Thoracic aorta (tissue), 2 donors: ENCODE measurements around the gene C10orf53. TPM values are rescaled to one million over a fixed set of nuclear protein-coding genes. Genes with fewer than 3 reads are reported as not detected.

Source experiments
- ATAC-seq: fragments of 150-250 bp; one replicate; pipeline ENCODE4 v1.8.0; 2017; ENCODE audit warnings: low read depth; ENCODE audit not compliant: insufficient number of reproducible peaks, low FRiP score
- DNase-seq: peaks from one replicate; pipeline ENCODE4 v3.0.0-alpha.2; 2020; ENCODE audit warnings: low spot score
- H3K27ac ChIP-seq, 2 donors: fragments of 200-600 bp; sonication (generic); 1 replicate in 1 of 2; 2 replicates in 1 of 2; pipeline ENCODE4 v1.5.1; 2016; ENCODE audit warnings: mild to moderate bottlenecking in 2 of 2, moderate library complexity in 2 of 2
- H3K27me3 ChIP-seq: fragments of 200-600 bp; sonication (generic); replicated peaks from 2 replicates; pipeline ENCODE4 v1.6.0; 2016; ENCODE audit warnings: mild to moderate bottlenecking; ENCODE audit not compliant: insufficient read depth
- H3K36me3 ChIP-seq: fragments of 200-600 bp; sonication (generic); one replicate; pipeline ENCODE4 v1.5.1; 2016
- H3K4me1 ChIP-seq, 2 donors: fragments of 200-600 bp; sonication (generic); 1 replicate in 1 of 2; 2 replicates in 1 of 2; pipeline versions ENCODE4 v1.5.1 to v1.6.0; 2016; ENCODE audit warnings: low read depth in 2 of 2, mild to moderate bottlenecking in 1 of 2; ENCODE audit not compliant: control insufficient read depth in 1 of 2
- H3K4me3 ChIP-seq: fragments of 200-600 bp; sonication (generic); 2 replicates; pipeline ENCODE4 v1.5.1; 2016; ENCODE audit warnings: mild to moderate bottlenecking
- H3K9me3 ChIP-seq: fragments of 200-600 bp; sonication (generic); 2 replicates; pipeline ENCODE4 v1.5.1; 2016
- CTCF ChIP-seq: fragments of 200-600 bp; sonication (generic); IDR thresholded peaks from one replicate; pipeline ENCODE4 v1.5.1; 2019; ENCODE audit warnings: antibody characterized with exemption
- total RNA-seq, 2 donors: library from RNA; depleted of rRNA; stranded (reverse); fragments of >200 nt; gene quantifications; one replicate each; pipeline versions ENCODE4 v1.1.0 to v1.2.3, GENCODE V29; 2016

The C10orf53 gene
- total RNA-seq, 2 donors from 2014 or later, result not detected

DNA sequence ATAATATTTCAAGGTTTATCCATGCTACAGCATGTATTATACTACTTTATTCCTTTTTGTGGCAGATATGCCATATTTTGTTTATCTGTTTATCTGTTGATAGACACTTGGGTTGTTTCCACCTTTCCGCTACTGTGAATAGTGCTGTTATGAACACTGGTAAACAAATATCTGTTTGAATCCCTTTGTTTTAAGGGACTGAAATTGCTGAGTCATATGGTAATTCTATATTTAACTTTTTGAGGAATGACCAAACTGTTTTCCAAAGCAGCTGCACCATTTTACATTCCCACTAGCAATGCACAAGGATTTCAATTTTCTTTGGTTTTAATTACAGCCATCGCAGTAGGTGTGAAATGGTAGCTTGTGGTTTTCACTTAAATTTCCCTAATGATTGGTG lies 3.4 kb downstream of the C10orf53 start:
- no peak for TF ChIP-seq CTCF
- Histone ChIP-seq H3K36me3 (no peaks in the 10 kb centered on the region), H3K27ac (no peak overlapping the region), H3K4me1 (no peaks in the 10 kb centered on the region), H3K9me3 (no peaks in the 10 kb centered on the region), H3K27me3 (no peaks in the 10 kb centered on the region), H3K4me3 (no peak overlapping the region)
- DNase-seq (no peak), ATAC-seq (no peak)

- H3K27me3 ChIP-seq, result no peaks in the 10 kb centered on the region
These were observed 7.2 kb downstream of the C10orf53 start for GRCh38 chr10:49686651-49687050.

GRCh38 chr10:49688261-49688846 lies 8.9 kb downstream of the C10orf53 start:
- DNase-seq (no peak), ATAC-seq (no peak)
- Histone ChIP-seq H3K27me3 (no peaks in the 10 kb centered on the region), H3K27ac (no peak overlapping the region), H3K36me3 (no peaks in the 10 kb centered on the region), H3K4me3 (no peak overlapping the region), H3K9me3 (no peaks in the 10 kb centered on the region), H3K4me1 (no peaks in the 10 kb centered on the region)
- TF ChIP-seq CTCF, result no peak

More at GRCh38 chr10:49686651-49687050, 7.2 kb downstream of the C10orf53 start:
- DNase-seq (no peak), ATAC-seq (no peak)
- Histone ChIP-seq H3K4me1 (no peaks in the 10 kb centered on the region), H3K4me3 (no peak overlapping the region), H3K36me3 (no peaks in the 10 kb centered on the region), H3K9me3 (no peaks in the 10 kb centered on the region), H3K27ac (no peak overlapping the region)
- TF ChIP-seq CTCF, result no peak

GRCh38 chr10:49688920-49689319 lies 9.5 kb downstream of the C10orf53 start:
- no peaks in the 10 kb centered on the region for H3K27me3 ChIP-seq
- TF ChIP-seq CTCF, result no peak
- no peaks in the 10 kb centered on the region for H3K36me3 ChIP-seq
- H3K27ac ChIP-seq, result no peak overlapping the region
- ATAC-seq (no peak), DNase-seq (no peak)
- H3K4me1 ChIP-seq, result no peaks in the 10 kb centered on the region
- H3K9me3 ChIP-seq, result no peaks in the 10 kb centered on the region
- no peak overlapping the region for H3K4me3 ChIP-seq

GRCh38 chr10:49689882-49690510 lies 10.5 kb downstream of the C10orf53 start:
- no peak for ATAC-seq
- no peaks in the 10 kb centered on the region for H3K36me3 ChIP-seq
- H3K4me3 ChIP-seq, result no peak overlapping the region
- no peaks in the 10 kb centered on the region for H3K9me3 ChIP-seq
- no peak for DNase-seq
- H3K4me1 ChIP-seq, result no peaks in the 10 kb centered on the region
- H3K27me3 ChIP-seq, result no peaks in the 10 kb centered on the region
- H3K27ac ChIP-seq, result no peak overlapping the region
- no peak for TF ChIP-seq CTCF
